Measurements from ENCODE around the gene WWOX. TPM values are rescaled to one million over a fixed set of nuclear protein-coding genes. Genes with fewer than 3 reads are reported as not detected.

Gene WWOX
- total and polyA plus RNA-seq, 2 of the 8 experiments (the other 6 are each of a cell fraction or from before 2014, with no cell fraction given): 5.4 to 16.7 TPM

GRCh38 chr16:78996790-78997189 is 897.3 kb downstream of the WWOX start:
- Histone ChIP-seq H3K79me2 (ENCODE audit: control insufficient read depth in 1 of 2, insufficient read depth in 2 of 2, low read length in 2 of 2) (no peaks in the 10 kb centered on the region), H4K91ac (replicated peaks; ENCODE audit: insufficient read length, low read length) (no peak overlapping the region), H3K4me1 (replicated peaks in 1 of 4; ENCODE audit: control insufficient read depth in 3 of 4, insufficient read depth in 4 of 4, low read length in 3 of 4) (peaks cover 0 to 11% (median 3%) of the 10 kb centered on the region in 4 experiments; a peak in 4 of 7 replicates), H3K9me3 (ENCODE audit: insufficient read depth in 2 of 2, low read depth in 1 of 2, low read length in 1 of 2) (0 out of 4 replicates have a peak, but pooled peaks cover 0 to 2% of the 10 kb centered on the region in 2 experiments), H2BK5ac (ENCODE audit: low read depth, low read length) (no peak overlapping the region), H3K79me1 (ENCODE audit: low read depth, low read length) (no peaks in the 10 kb centered on the region), H3K9ac (replicated peaks in 1 of 4; ENCODE audit: extremely low read depth in 1 of 4, low read depth in 3 of 4, low read length in 3 of 4) (no peak overlapping the region), H3K4ac (replicated peaks; ENCODE audit: insufficient read length, low read depth, low read length) (no peak overlapping the region), H2BK20ac (ENCODE audit: low read length) (no peak overlapping the region), H2BK120ac (replicated peaks; ENCODE audit: low read depth, low read length) (no peak overlapping the region), H4K8ac (ENCODE audit: extremely low read depth, insufficient read depth, low read length) (no peak overlapping the region; the same call in 1 of the 2 replicates), H3K36me3 (ENCODE audit: control insufficient read depth in 2 of 4, insufficient read depth in 4 of 4, low read length in 3 of 4) (no peaks in the 10 kb centered on the region), H3K27ac (ENCODE audit: low read depth, low read length) (no peak overlapping the region), H3K23ac (ENCODE audit: insufficient read length) (no peak overlapping the region), H3K56ac (replicated peaks; ENCODE audit: insufficient read length, low read depth, low read length) (no peak overlapping the region), H4K5ac (ENCODE audit: insufficient read length, low read depth, low read length) (no peak overlapping the region), H3K18ac (ENCODE audit: extremely low read depth, low read length) (no peak overlapping the region), H4K20me1 (replicated peaks in 1 of 2; ENCODE audit: control insufficient read depth in 1 of 2, insufficient read depth in 2 of 2, low read length in 2 of 2) (no peaks in the 10 kb centered on the region), H3K23me2 (ENCODE audit: low read depth, low read length) (no peaks in the 10 kb centered on the region), H2AK5ac (ENCODE audit: low read depth, low read length) (no peak overlapping the region), H3K14ac (ENCODE audit: insufficient read length) (no peak overlapping the region), H2AFZ (ENCODE audit: low read length) (no peak overlapping the region), H2BK15ac (ENCODE audit: low read length) (no peak overlapping the region), H3K4me3 (ENCODE audit: extremely low read depth in 1 of 4, insufficient read depth in 2 of 4, low read depth in 3 of 4, low read length in 4 of 4) (no peak overlapping the region), H3K27me3 (replicated peaks in 1 of 4; ENCODE audit: control insufficient read depth in 3 of 4, extremely low read depth in 1 of 4, insufficient read depth in 3 of 4, low read length in 3 of 4) (no peaks in the 10 kb centered on the region), H2BK12ac (ENCODE audit: low read depth, low read length) (no peak overlapping the region), H3K4me2 (ENCODE audit: insufficient read depth in 1 of 2, low read depth in 2 of 2, low read length in 2 of 2) (no peak overlapping the region)
- CTCF ChIA-PET (ENCODE audit: partially characterized antibody): interaction anchor here (0.6 kb wide), 1 partner anchor 54 kb away, joined by 5 read pairs; no protein-coding TSS in a partner anchor
- 92% methylated on average over 16 of the region's 16 CpGs; no CpG with 5 or more reads in 1 of the 2 experiments for WGBS, 2 experiments (ENCODE audit: extremely low coverage in 1 of 2, insufficient coverage in 1 of 2, insufficient read length in 1 of 2, insufficient replicate concordance in 2 of 2, low coverage in 1 of 2, low lambda C conversion rate in 2 of 2, missing lambda C conversion rate in 1 of 2)
- DNase-seq (ENCODE audit: low read depth in 1 of 2, low spot score in 2 of 2): no peak
- TF ChIP-seq SP2 (IDR thresholded peaks at IDR 0.05; ENCODE audit: low read length): no peak
- TF ChIP-seq CTBP2 (IDR thresholded peaks at IDR 0.05; ENCODE audit: borderline replicate concordance, insufficient read depth, insufficient read length, low read length): no peak
- TF ChIP-seq TAF1 (IDR thresholded peaks at IDR 0.05; ENCODE audit: low read depth, low read length): no peak
- TF ChIP-seq FOSL1 (IDR thresholded peaks at IDR 0.05; ENCODE audit: insufficient read depth, low read depth, low read length): no peak
- POLR2A ChIA-PET (ENCODE audit: partially characterized antibody): no interaction called here
- no peak for FAIRE-seq

Data from H1 (cell line).